ENCODE data around the gene MPC1L. TPM values are rescaled to one million over a fixed set of nuclear protein-coding genes. Genes with fewer than 3 reads are reported as not detected.

Gene MPC1L
- total and polyA plus RNA-seq, 9 donors: not detected

GRCh38 chrX:40651620-40652223, 28.5 kb downstream of the MPC1L start:
- Histone ChIP-seq H3K4me1 (ENCODE audit: control insufficient read depth, insufficient read depth, low read length) (peaks cover 6% of the 10 kb centered on the region), H3K4me3 (ENCODE audit: low read length) (no peak overlapping the region), H3K27me3 (ENCODE audit: control insufficient read depth, insufficient read depth, low read length) (peaks cover 11% of the 10 kb centered on the region), H3K36me3 (ENCODE audit: control insufficient read depth, insufficient read depth, low read length) (peaks cover 2% of the 10 kb centered on the region), H3K9me3 (replicated peaks; ENCODE audit: control insufficient read depth, low read depth, low read length) (no peaks in the 10 kb centered on the region), H3K27ac (ENCODE audit: low read length) (no peak overlapping the region)
- WGBS (ENCODE audit: insufficient coverage): no CpG with 5 or more reads among the region's 3 CpGs
- peak; percentile 79 for DNase-seq

- WGBS (ENCODE audit: insufficient coverage): no CpG with 5 or more reads among the region's 1 CpG
- peaks cover 9% of the 10 kb centered on the region for H3K36me3 ChIP-seq (ENCODE audit: control insufficient read depth, insufficient read depth, low read length)
These were observed 29.4 kb downstream of the MPC1L start for GRCh38 chrX:40652664-40653063.

GRCh38 chrX:40653535-40653934, 30.3 kb downstream of the MPC1L start:
- peaks cover 3% of the 10 kb centered on the region for H3K27me3 ChIP-seq (ENCODE audit: control insufficient read depth, insufficient read depth, low read length)
- no peaks in the 10 kb centered on the region for H3K9me3 ChIP-seq (replicated peaks; ENCODE audit: control insufficient read depth, low read depth, low read length)
- H3K4me1 ChIP-seq (ENCODE audit: control insufficient read depth, insufficient read depth, low read length): no peaks in the 10 kb centered on the region
- DNase-seq: no peak
- WGBS (ENCODE audit: insufficient coverage): no CpG with 5 or more reads among the region's 2 CpGs
- peaks cover 12% of the 10 kb centered on the region for H3K36me3 ChIP-seq (ENCODE audit: control insufficient read depth, insufficient read depth, low read length)
- H3K4me3 ChIP-seq (ENCODE audit: low read length): no peak overlapping the region
- no peak overlapping the region for H3K27ac ChIP-seq (ENCODE audit: low read length)

More at GRCh38 chrX:40652664-40653063, 29.4 kb downstream of the MPC1L start:
- no peak for DNase-seq
- no peaks in the 10 kb centered on the region for H3K9me3 ChIP-seq (replicated peaks; ENCODE audit: control insufficient read depth, low read depth, low read length)
- no peak overlapping the region for H3K27ac ChIP-seq (ENCODE audit: low read length)
- H3K4me1 ChIP-seq (ENCODE audit: control insufficient read depth, insufficient read depth, low read length): peaks cover 4% of the 10 kb centered on the region
- H3K27me3 ChIP-seq (ENCODE audit: control insufficient read depth, insufficient read depth, low read length): peaks cover 5% of the 10 kb centered on the region
- H3K4me3 ChIP-seq (ENCODE audit: low read length): no peak overlapping the region

GRCh38 chrX:40660381-40660780, 37.2 kb downstream of the MPC1L start:
- 90% methylated on average over 2 of the region's 5 CpGs for WGBS (ENCODE audit: insufficient coverage)

GRCh38 chrX:40661489-40661888, 38.3 kb downstream of the MPC1L start:
- DNase-seq: no peak
- Histone ChIP-seq H3K27ac (ENCODE audit: low read length) (no peak overlapping the region), H3K4me3 (ENCODE audit: low read length) (no peak overlapping the region), H3K36me3 (ENCODE audit: control insufficient read depth, insufficient read depth, low read length) (peaks cover 29% of the 10 kb centered on the region), H3K27me3 (ENCODE audit: control insufficient read depth, insufficient read depth, low read length) (peaks cover 19% of the 10 kb centered on the region), H3K9me3 (replicated peaks; ENCODE audit: control insufficient read depth, low read depth, low read length) (no peaks in the 10 kb centered on the region), H3K4me1 (ENCODE audit: control insufficient read depth, insufficient read depth, low read length) (no peaks in the 10 kb centered on the region)
- no CpG with 5 or more reads among the region's 2 CpGs for WGBS (ENCODE audit: insufficient coverage)

More at GRCh38 chrX:40660381-40660780, 37.2 kb downstream of the MPC1L start:
- Histone ChIP-seq H3K9me3 (replicated peaks; ENCODE audit: control insufficient read depth, low read depth, low read length) (no peaks in the 10 kb centered on the region), H3K4me3 (ENCODE audit: low read length) (no peak overlapping the region), H3K27me3 (ENCODE audit: control insufficient read depth, insufficient read depth, low read length) (peaks cover 16% of the 10 kb centered on the region), H3K4me1 (ENCODE audit: control insufficient read depth, insufficient read depth, low read length) (no peaks in the 10 kb centered on the region), H3K36me3 (ENCODE audit: control insufficient read depth, insufficient read depth, low read length) (peaks cover 26% of the 10 kb centered on the region), H3K27ac (ENCODE audit: low read length) (no peak overlapping the region)
- DNase-seq: no peak

- Histone ChIP-seq H3K27me3 (ENCODE audit: control insufficient read depth, insufficient read depth, low read length) (peaks cover 22% of the 10 kb centered on the region), H3K9me3 (replicated peaks; ENCODE audit: control insufficient read depth, low read depth, low read length) (no peaks in the 10 kb centered on the region), H3K4me3 (ENCODE audit: low read length) (no peak overlapping the region), H3K36me3 (ENCODE audit: control insufficient read depth, insufficient read depth, low read length) (peaks cover 29% of the 10 kb centered on the region), H3K4me1 (ENCODE audit: control insufficient read depth, insufficient read depth, low read length) (no peaks in the 10 kb centered on the region), H3K27ac (ENCODE audit: low read length) (no peak overlapping the region)
- DNase-seq: no peak
- WGBS (ENCODE audit: insufficient coverage): no CpG with 5 or more reads among the region's 3 CpGs
These were observed 40.0 kb downstream of the MPC1L start for GRCh38 chrX:40663078-40663740.

- no peak overlapping the region for H3K27ac ChIP-seq (ENCODE audit: low read length)
- 35% methylated on average over 2 of the region's 6 CpGs for WGBS (ENCODE audit: insufficient coverage)
- H3K27me3 ChIP-seq (ENCODE audit: control insufficient read depth, insufficient read depth, low read length): peaks cover 22% of the 10 kb centered on the region
- no peak overlapping the region for H3K4me3 ChIP-seq (ENCODE audit: low read length)
- no peaks in the 10 kb centered on the region for H3K4me1 ChIP-seq (ENCODE audit: control insufficient read depth, insufficient read depth, low read length)
- no peaks in the 10 kb centered on the region for H3K9me3 ChIP-seq (replicated peaks; ENCODE audit: control insufficient read depth, low read depth, low read length)
- peak; percentile 32 for DNase-seq
- H3K36me3 ChIP-seq (ENCODE audit: control insufficient read depth, insufficient read depth, low read length): peaks cover 29% of the 10 kb centered on the region
These were observed 40.8 kb downstream of the MPC1L start for GRCh38 chrX:40663880-40664630.

- H3K27me3 ChIP-seq (ENCODE audit: control insufficient read depth, insufficient read depth, low read length): peaks cover 23% of the 10 kb centered on the region
- H3K36me3 ChIP-seq (ENCODE audit: control insufficient read depth, insufficient read depth, low read length): peaks cover 40% of the 10 kb centered on the region
These were observed 47.9 kb downstream of the MPC1L start for GRCh38 chrX:40671126-40671525.

More at GRCh38 chrX:40671126-40671525, 47.9 kb downstream of the MPC1L start:
- no peak for DNase-seq
- WGBS (ENCODE audit: insufficient coverage): 70% methylated on average over 4 of the region's 6 CpGs
- no peaks in the 10 kb centered on the region for H3K4me1 ChIP-seq (ENCODE audit: control insufficient read depth, insufficient read depth, low read length)
- no peak overlapping the region for H3K27ac ChIP-seq (ENCODE audit: low read length)
- no peak overlapping the region for H3K4me3 ChIP-seq (ENCODE audit: low read length)
- H3K9me3 ChIP-seq (replicated peaks; ENCODE audit: control insufficient read depth, low read depth, low read length): no peaks in the 10 kb centered on the region
